Uterus (tissue), 4 donors: Measurements from ENCODE around the gene DNMT3L. TPM values are rescaled to one million over a fixed set of nuclear protein-coding genes. Genes with fewer than 3 reads are reported as not detected.
"Not testable (repeated sequence)": the region's sequence is repeated elsewhere in the genome, so short reads cannot be mapped to it uniquely, and the experiment has no call there.

Experiments used
- DNase-seq, 2 donors: peaks; one replicate each; pipeline ENCODE4 v3.0.0-alpha.2; 2019 to 2020
- H3K27ac ChIP-seq, 2 donors: fragments of 200-600 bp; sonication (generic); 1 replicate in 1 of 2; 2 replicates in 1 of 2; pipeline ENCODE4 v1.5.1; 2016 to 2018
- H3K27me3 ChIP-seq, 2 donors: fragments of 200-600 bp; sonication (generic); one replicate each; pipeline ENCODE4 v1.5.1; 2018 to 2019; ENCODE audit warnings: control low read depth in 1 of 2
- H3K36me3 ChIP-seq, 2 donors: fragments of 200-600 bp; sonication (generic); one replicate each; pipeline ENCODE4 v1.5.1; 2019; ENCODE audit warnings: control low read depth in 1 of 2
- H3K4me1 ChIP-seq, 2 donors: fragments of 200-600 bp; sonication (generic); one replicate each; pipeline ENCODE4 v1.5.1; 2018 to 2019; ENCODE audit warnings: control low read depth in 1 of 2
- H3K4me3 ChIP-seq, 2 donors: fragments of 200-600 bp; sonication (generic); 1 replicate in 1 of 2; 2 replicates in 1 of 2; pipeline ENCODE4 v1.5.1; 2018 to 2019; ENCODE audit warnings: mild to moderate bottlenecking in 1 of 2
- H3K9me3 ChIP-seq, 2 donors: fragments of 200-600 bp; sonication (generic); one replicate each; pipeline ENCODE4 v1.5.1; 2019; ENCODE audit warnings: control low read depth in 1 of 2
- POLR2A ChIP-seq, 2 donors: fragments of 450-650 bp; IDR thresholded peaks; one replicate each; pipeline ENCODE4 v1.6.1; 2016; ENCODE audit warnings: antibody characterized with exemption in 2 of 2, mild to moderate bottlenecking in 1 of 2, moderate library complexity in 1 of 2
- intact Hi-C: fragments of 100-400 bp; cut with DNase I; formaldehyde crosslinking; loops from one replicate; pipeline ENCODE4 v1.15.1; 2023; ENCODE audit warnings: low total_unique reads
- total RNA-seq, 4 donors: library from RNA; depleted of rRNA in 3 of 4; stranded (reverse); fragments of >200 nt in 3 of 4; gene quantifications; one replicate each; pipeline versions ENCODE4 v1.1.0 to v1.2.4, GENCODE V29; 2014 to 2023
- TF ChIP-seq, protein P1 (sequence below), 4 experiments: fragments of 200-600 bp in 2 of 4; fragments of 450-650 bp in 2 of 4; sonication (generic) in 2 of 4; IDR thresholded peaks; one replicate each; pipeline ENCODE4 v1.5.1; 2016 to 2019; ENCODE audit warnings: antibody characterized with exemption in 4 of 4, mild to moderate bottlenecking in 2 of 4, moderate library complexity in 1 of 4
- donor health status: DM: yes; HTN: yes; CAD: no.

The DNMT3L gene
- total RNA-seq, 4 donors from 2014 or later, result not detected

DNA sequence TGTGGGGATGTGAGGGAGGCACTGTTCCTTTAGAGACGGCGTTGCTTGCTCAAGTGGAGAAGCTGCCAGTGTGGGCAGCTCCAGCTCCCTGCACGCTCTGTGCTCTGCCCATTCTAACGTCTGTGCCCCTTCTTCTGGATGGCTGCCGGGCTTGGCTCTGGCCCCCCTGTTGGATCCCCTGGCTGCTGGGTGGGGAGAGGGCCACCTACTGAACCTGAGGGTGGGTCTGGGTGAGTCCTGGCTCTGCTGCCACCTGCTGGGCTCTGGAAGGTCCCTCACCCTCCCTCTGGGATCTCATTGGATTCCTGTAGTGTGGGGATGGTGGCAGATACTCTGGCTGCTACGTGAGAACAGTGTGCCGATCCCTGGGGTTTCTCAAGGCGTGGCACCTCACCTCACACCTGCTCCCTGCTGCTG, 43.2 kb upstream of the DNMT3L start:
- intact Hi-C loops, result no loop called here
- Histone ChIP-seq H3K4me3 (no peak overlapping the region), H3K9me3 (no peaks in the 10 kb centered on the region), H3K36me3 (no peaks in the 10 kb centered on the region), H3K27ac (no peak overlapping the region), H3K27me3 (no peaks in the 10 kb centered on the region), H3K4me1 (peaks cover 0 to 6% of the 10 kb centered on the region in 2 donors)
- peak in 1 of 2 donors; percentile 42 for DNase-seq
- TF ChIP-seq, protein P1, sequence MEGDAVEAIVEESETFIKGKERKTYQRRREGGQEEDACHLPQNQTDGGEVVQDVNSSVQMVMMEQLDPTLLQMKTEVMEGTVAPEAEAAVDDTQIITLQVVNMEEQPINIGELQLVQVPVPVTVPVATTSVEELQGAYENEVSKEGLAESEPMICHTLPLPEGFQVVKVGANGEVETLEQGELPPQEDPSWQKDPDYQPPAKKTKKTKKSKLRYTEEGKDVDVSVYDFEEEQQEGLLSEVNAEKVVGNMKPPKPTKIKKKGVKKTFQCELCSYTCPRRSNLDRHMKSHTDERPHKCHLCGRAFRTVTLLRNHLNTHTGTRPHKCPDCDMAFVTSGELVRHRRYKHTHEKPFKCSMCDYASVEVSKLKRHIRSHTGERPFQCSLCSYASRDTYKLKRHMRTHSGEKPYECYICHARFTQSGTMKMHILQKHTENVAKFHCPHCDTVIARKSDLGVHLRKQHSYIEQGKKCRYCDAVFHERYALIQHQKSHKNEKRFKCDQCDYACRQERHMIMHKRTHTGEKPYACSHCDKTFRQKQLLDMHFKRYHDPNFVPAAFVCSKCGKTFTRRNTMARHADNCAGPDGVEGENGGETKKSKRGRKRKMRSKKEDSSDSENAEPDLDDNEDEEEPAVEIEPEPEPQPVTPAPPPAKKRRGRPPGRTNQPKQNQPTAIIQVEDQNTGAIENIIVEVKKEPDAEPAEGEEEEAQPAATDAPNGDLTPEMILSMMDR (IDR thresholded peaks at IDR 0.05), result peak; percentile 31 to 63 (median 56)
- no peak for TF ChIP-seq POLR2A (IDR thresholded peaks at IDR 0.05)

DNA sequence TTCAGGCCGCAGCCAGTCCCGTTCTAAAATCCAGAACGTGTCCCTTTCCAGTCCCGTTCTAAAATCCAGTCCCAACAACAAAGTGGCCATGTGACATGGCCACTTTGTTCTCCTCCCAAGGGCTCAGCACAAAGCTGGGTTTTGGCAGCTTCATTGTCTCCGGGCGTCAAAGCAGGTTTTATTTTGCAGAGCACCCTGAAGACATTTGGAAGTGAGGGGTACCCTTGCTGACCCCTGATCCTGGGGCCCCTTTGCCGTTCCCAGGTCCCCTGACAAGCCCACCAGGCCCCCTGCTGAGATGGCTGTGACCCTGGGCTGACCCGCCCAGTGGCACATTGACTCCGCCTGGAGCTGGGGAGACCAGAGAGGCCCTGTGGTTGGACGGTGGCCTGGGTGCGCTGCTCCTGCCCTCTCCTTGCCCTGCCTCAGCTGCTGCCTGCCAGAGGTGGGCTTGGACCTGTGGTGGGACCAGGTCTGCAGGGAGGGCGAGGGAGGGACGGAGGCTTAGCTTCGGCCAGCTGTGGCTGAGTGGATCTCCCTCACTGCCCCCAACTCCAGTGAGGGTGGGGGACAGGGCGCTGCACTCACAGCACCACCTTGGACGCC, 42.4 kb upstream of the DNMT3L start:
- Histone ChIP-seq H3K36me3 (no peaks in the 10 kb centered on the region), H3K4me1 (peaks cover 0 to 8% of the 10 kb centered on the region in 2 donors), H3K27me3 (no peaks in the 10 kb centered on the region), H3K27ac (peak overlapping the region in 1 of 2 donors; percentile 6), H3K9me3 (no peaks in the 10 kb centered on the region), H3K4me3 (no peak overlapping the region)
- DNase-seq, result no peak
- TF ChIP-seq POLR2A (IDR thresholded peaks at IDR 0.05), result no peak
- TF ChIP-seq, protein P1 (IDR thresholded peaks at IDR 0.05), result no peak
- intact Hi-C loops, result no loop called here

DNA sequence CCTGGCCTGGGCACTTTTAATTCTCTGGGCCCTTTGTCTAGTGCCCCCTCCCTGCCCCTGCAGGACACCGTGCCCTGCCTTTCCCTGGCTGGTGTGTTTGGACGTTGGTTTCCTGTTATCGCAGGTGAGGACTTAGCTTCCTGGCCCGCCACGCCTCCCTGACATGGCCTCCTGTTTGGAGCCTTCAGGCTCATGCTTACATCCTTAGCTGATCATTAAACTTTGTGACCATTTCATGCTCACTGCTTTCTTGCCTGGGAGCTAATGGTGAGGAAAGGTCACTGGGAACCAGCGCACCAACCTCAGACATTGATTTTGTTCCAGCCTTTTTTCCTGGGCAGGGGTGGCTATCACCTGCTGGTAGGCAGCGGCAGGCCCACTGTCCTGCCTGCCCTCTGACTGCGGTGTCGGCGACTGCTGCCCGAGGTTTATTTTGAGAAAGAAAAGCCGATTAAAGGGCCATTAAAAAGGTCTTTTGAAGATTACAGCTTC, 41.8 kb upstream of the DNMT3L start:
- intact Hi-C loops, result no loop called here
- no peak overlapping the region for H3K27ac ChIP-seq
- no peak overlapping the region for H3K4me3 ChIP-seq
- no peaks in the 10 kb centered on the region for H3K9me3 ChIP-seq
- H3K4me1 ChIP-seq, result peaks cover 0 to 11% of the 10 kb centered on the region in 2 donors
- no peak for DNase-seq
- no peaks in the 10 kb centered on the region for H3K27me3 ChIP-seq
- H3K36me3 ChIP-seq, result no peaks in the 10 kb centered on the region
- TF ChIP-seq, protein P1 (IDR thresholded peaks at IDR 0.05), result no peak
- TF ChIP-seq POLR2A (IDR thresholded peaks at IDR 0.05), result no peak

DNA sequence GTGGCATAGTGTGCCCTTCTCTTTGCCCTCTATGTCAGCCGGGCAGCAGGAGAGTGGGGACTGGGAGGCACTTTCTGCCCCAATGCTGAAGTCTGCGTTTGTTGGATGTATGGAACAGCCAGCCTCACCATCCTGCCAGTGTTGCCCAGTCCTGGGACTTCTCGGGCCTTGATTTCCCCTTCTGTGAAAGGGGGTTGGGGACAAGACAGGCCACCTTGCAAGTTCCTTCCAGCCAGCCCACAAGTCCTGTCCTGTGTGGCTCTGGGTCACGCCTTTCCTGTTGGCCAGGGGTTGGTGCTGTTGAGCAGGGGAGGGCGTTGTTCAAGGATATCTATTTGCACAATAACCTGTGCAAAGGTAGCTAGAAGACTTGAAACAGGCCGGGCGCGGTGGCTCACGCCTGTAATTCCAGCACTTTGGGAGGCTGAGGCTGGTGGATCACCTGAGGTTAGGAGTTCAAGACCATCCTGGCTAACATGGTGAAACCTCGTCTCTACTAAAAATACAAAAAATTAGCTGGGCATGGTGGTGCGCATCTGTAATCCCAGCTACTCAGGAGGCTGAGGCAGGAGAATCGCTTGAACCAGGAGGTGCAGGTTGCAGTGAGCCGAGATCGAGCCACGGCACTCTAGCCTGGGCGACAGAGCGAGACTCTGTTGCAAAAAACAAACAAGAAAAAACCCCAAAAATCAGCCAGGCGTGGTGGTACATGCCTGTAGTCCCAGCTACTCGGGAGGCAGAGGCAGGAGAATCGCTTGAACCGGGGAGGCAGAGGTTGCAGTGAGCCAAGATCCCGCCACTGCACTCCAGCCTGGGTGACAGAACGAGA, 41.1 kb upstream of the DNMT3L start:
- H3K9me3 ChIP-seq, intact Hi-C loops, H3K27me3 ChIP-seq, H3K4me3 ChIP-seq, DNase-seq, H3K27ac ChIP-seq, H3K36me3 ChIP-seq: not testable (repeated sequence)
- peaks cover 0 to 11% of the 10 kb centered on the region in 2 donors for H3K4me1 ChIP-seq

DNA sequence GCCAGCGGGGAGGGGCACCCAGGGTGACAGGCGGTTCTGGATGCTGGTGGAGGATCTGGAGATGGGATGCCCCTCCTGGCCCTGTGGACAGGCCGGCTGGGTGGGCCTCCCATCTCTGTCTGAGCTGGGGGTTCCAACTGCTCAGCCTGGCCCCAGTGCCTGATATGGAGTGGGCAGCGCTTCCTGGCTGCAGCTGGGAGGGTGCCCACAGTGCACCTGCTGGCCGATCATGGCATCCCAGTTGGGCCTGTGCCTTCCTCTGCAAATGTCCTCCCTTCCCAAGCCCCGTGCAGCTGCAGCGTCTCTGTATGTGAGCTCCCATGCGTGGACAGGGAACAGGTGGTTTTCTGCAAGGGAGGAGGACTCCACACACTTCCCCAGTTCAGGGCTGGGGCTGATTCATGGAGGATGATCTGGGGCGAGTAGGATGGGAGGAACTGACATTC, 40.3 kb upstream of the DNMT3L start:
- Histone ChIP-seq H3K27ac (no peak overlapping the region), H3K36me3 (no peaks in the 10 kb centered on the region), H3K9me3 (no peaks in the 10 kb centered on the region), H3K4me1 (peaks cover 0 to 11% of the 10 kb centered on the region in 2 donors), H3K4me3 (no peak overlapping the region), H3K27me3 (no peaks in the 10 kb centered on the region)
- no peak for DNase-seq
- TF ChIP-seq POLR2A (IDR thresholded peaks at IDR 0.05), result no peak
- TF ChIP-seq, protein P1 (IDR thresholded peaks at IDR 0.05), result no peak
- intact Hi-C loops, result no loop called here
